H1 (cell line): ENCODE measurements around the gene NOSIP.

Experiments
- BRCA1 ChIP-seq: IDR thresholded peaks from 2 replicates; pipeline ENCODE4 v1.6.1; 2012; ENCODE audit warnings: low read depth, low read length, improper control_type of control experiment
- EZH2 ChIP-seq: fragments of 200-600 bp; sonication (generic); IDR thresholded peaks from 2 replicates; pipeline ENCODE4 v1.7.1; 2012; ENCODE audit warnings: low read depth, mild to moderate bottlenecking, moderate library complexity, low read length, inconsistent platforms; ENCODE audit not compliant: severe bottlenecking
- HDAC6 ChIP-seq: IDR thresholded peaks from one replicate; pipeline ENCODE4 v1.7.1; 2012; ENCODE audit warnings: low read depth, mild to moderate bottlenecking, inconsistent platforms, low read length, moderate library complexity
- JUND ChIP-seq: IDR thresholded peaks from 2 replicates; pipeline ENCODE4 v1.6.1; 2011; ENCODE audit warnings: mild to moderate bottlenecking, improper control_type of control experiment, low read length
- POLR2A ChIP-seq, 2 experiments: IDR thresholded peaks; 1 replicate in 1 of 2; 2 replicates in 1 of 2; pipeline ENCODE4 v1.6.1; 2011; ENCODE audit warnings: low read depth in 2 of 2, low read length in 2 of 2, mild to moderate bottlenecking in 2 of 2; ENCODE audit errors: control extremely low read depth in 1 of 2
- POLR2AphosphoS5 ChIP-seq: IDR thresholded peaks from 2 replicates; pipeline ENCODE4 v1.6.1; 2011; ENCODE audit warnings: low read depth, low read length
- SAP30 ChIP-seq: fragments of 300-600 bp; sonication (generic); IDR thresholded peaks from 2 replicates; pipeline ENCODE4 v1.7.1; 2012; ENCODE audit warnings: low read length, moderate library complexity, mild to moderate bottlenecking, inconsistent platforms; ENCODE audit not compliant: insufficient read depth, insufficient replicate concordance
- TAF7 ChIP-seq: optimal IDR thresholded peaks from 2 replicates; pipeline ENCODE3; 2011; ENCODE audit warnings: low read depth, mild to moderate bottlenecking, inconsistent platforms, low read length, moderate library complexity, borderline replicate concordance
- TF ChIP-seq, protein P1 (sequence below), 3 experiments: IDR thresholded peaks; 1 replicate in 2 of 3; 2 replicates in 1 of 3; pipeline versions ENCODE4 v1.5.1 to v1.6.1; 2011; ENCODE audit warnings: low read length in 3 of 3, mild to moderate bottlenecking in 3 of 3, inconsistent platforms in 2 of 3, low read depth in 1 of 3, moderate library complexity in 1 of 3; ENCODE audit not compliant: insufficient read depth in 1 of 3; ENCODE audit errors: control extremely low read depth in 1 of 3
- TF ChIP-seq, protein P2 (sequence below): IDR thresholded peaks from 2 replicates; pipeline ENCODE4 v1.6.1; 2012; ENCODE audit warnings: inconsistent platforms
- TF ChIP-seq, protein P3 (sequence below): IDR thresholded peaks from 2 replicates; pipeline ENCODE4 v1.6.1; 2011; ENCODE audit warnings: low read depth, mild to moderate bottlenecking, low read length; ENCODE audit not compliant: insufficient read depth

DNA sequence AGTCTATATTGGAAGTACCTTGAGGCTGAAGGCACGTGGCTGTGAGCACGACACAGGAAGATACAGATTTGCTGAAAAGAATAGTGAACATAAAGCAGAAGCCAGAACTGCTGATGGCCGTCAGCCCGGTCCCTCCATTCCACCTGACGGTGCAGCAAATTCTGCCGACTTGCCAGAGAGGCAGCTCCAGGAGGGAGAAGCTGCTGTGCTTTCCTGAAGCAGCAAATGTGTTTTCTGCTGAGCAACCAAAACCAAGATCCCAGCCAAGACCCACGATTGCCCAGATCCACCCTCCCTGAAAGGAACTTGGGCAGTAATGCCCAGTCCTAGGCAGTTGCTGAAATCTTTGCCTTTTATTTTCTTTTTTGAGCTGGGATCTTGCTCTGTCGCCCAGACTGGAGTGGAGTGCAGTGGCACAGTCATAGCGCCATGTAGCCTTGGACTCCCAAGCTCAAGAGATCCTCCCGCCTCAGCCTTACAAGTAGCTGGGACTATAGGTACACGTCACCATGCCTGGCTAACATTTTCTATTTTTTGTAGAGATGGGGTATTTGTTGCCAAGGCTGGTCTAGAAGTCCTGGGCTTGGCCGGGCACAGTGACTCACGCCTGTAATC lies 59.5 kb downstream of the NOSIP start:
- TF ChIP-seq, protein P1, sequence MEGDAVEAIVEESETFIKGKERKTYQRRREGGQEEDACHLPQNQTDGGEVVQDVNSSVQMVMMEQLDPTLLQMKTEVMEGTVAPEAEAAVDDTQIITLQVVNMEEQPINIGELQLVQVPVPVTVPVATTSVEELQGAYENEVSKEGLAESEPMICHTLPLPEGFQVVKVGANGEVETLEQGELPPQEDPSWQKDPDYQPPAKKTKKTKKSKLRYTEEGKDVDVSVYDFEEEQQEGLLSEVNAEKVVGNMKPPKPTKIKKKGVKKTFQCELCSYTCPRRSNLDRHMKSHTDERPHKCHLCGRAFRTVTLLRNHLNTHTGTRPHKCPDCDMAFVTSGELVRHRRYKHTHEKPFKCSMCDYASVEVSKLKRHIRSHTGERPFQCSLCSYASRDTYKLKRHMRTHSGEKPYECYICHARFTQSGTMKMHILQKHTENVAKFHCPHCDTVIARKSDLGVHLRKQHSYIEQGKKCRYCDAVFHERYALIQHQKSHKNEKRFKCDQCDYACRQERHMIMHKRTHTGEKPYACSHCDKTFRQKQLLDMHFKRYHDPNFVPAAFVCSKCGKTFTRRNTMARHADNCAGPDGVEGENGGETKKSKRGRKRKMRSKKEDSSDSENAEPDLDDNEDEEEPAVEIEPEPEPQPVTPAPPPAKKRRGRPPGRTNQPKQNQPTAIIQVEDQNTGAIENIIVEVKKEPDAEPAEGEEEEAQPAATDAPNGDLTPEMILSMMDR (IDR thresholded peaks at IDR 0.05; ENCODE audit: control extremely low read depth in 1 of 3, insufficient read depth in 1 of 3, low read depth in 1 of 3, low read length in 3 of 3): no peak
- TF ChIP-seq POLR2A (IDR thresholded peaks at IDR 0.05; ENCODE audit: control extremely low read depth in 1 of 2, low read depth in 2 of 2, low read length in 2 of 2) (no peak), POLR2AphosphoS5 (no peak), HDAC6 (no peak), SAP30 (no peak), EZH2 (no peak), BRCA1 (no peak), JUND (no peak), TAF7 (no peak)
- TF ChIP-seq, protein P2, sequence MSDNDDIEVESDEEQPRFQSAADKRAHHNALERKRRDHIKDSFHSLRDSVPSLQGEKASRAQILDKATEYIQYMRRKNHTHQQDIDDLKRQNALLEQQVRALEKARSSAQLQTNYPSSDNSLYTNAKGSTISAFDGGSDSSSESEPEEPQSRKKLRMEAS: no peak
- TF ChIP-seq, protein P3, sequence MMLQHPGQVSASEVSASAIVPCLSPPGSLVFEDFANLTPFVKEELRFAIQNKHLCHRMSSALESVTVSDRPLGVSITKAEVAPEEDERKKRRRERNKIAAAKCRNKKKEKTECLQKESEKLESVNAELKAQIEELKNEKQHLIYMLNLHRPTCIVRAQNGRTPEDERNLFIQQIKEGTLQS: no peak
